Measurements from ENCODE around the gene HNRNPM.

The HNRNPM gene

DNA sequence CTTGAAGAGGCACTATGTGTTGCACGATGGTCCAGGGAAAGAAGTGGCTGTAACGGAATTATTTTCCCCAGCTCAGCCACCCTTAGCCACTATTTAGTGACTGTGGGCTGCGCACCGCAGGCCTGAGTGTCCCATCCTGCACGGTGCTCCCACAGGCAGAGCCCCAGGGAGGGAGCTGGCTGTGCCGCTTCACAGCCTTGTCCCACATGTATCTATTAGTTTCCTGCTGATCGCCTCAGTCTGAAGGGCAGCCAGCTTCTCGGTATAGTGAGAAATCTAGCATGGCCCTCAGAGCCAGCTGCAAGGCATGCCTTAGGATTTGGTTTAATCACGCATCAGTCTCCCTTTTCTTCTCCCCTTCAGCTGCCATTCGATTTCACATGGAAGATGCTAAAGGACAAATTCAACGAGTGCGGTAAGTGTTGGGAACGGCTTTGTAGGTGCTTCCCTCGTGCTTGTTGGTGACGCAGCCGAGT is 41.9 kb downstream of the HNRNPM start:
- no peak for DNase-seq

DNA sequence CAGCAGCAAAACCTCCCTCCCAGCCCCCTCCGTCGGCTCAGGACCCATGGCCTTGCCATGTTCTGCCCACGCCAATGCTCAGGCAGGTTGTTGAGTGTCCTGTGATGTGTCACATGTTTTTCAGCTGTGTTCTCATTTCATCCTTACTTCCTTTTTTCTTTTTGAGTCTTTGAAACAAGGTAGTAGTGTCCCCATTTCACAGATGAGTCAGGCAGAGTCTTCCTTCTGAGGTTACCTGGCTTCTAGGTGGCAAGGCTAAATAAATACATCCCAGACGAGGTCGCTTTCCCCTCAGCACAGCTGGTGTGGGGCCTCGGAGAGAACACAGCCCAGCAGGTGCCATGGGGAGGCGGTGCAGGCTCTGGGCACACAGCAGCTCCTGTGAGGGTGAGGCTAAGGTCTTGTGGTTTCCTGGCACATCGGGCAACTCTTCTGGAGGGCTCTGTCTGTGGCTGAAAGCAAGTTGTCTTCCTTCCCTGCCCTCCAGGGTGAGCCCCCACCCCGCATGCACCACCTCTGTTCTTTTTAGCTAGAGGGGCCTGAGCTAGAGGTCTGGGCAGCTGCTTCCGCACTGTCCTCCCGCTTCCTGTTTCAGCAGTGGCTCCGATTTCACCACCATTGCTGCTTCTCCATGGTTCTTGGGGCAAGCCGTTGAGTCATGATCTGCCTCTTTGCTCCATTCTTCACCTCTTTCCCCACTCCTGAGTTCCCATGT is 42.5 kb downstream of the HNRNPM start:
- no peak for DNase-seq

DNA sequence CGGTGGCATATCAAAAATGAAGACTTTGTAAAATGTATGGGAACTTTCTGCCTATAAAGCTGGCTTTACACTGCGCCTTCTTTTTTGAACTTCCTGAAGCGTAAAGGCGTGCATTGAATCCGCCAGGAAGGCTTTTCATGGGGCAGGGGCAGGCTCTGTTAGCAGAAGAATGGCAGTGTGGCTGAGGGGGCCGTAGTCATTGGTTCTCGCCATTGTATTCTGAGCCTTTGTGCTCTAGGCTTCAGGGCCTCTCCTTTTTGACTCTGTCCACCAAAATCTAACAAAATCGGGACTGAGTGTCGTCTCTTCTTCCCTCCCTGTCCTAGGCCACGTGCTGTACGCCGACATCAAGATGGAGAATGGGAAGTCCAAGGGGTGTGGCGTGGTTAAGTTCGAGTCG is 43.6 kb downstream of the HNRNPM start:
- no peak for DNase-seq

DNA sequence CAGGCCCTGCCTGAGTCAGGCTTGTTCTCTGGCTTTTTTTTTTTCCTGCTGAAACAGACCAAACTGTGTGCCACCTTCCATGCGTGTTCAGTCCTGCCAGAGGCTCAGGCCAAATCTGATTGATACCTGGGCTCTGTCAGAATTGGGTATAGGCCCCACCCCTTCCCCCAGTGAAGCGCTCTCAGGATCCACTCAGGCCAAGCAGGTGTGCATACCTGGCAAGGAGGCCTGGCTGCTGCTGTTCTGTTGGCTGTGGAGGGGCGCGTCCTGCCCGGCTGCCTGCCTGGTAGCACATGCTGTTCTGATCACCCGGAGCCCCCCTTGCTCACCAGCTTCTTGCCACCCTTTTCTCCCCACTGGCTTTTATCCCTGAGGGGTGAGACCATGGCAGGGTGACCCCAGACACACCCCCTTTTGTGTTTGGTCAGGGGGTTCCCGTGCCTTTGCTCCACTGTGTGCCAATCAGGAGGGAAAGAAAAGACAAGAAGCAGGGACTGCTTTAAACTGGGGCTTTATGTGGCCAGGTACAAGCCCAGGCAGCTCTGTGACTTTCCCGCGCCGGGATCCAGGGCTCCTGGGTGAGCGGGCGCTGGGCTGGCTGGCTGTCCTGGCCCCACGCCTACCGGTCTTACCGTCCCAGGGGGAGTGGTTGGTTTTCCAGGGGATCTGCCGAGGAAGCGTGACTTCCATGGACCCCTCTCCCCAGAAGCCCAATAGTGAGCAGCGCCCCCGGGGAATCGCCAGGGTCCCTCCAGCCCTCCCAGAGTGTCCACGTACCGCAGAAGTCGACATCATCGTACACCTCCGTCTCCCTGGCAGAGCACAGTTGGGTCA is 45.0 kb downstream of the HNRNPM start:
- DNase-seq: no peak

DNA sequence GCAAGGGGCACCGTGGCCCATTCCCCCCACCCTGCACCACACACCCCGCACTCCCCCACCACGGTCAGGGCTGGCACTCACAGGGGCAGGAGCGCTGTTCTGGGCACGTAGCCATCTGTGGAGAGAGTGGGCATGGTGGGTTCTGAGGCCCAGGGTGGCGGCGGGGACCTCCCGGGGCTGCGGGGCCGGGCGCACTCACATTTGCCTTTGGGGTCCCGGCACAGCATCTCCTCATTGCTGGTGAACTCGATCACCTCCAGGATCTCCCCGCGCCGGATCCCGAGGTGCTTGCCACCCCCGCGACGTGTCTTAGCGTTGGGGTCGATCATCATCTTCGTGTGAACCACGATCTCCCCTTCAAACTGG is 45.6 kb downstream of the HNRNPM start:
- no peak for DNase-seq

DNA sequence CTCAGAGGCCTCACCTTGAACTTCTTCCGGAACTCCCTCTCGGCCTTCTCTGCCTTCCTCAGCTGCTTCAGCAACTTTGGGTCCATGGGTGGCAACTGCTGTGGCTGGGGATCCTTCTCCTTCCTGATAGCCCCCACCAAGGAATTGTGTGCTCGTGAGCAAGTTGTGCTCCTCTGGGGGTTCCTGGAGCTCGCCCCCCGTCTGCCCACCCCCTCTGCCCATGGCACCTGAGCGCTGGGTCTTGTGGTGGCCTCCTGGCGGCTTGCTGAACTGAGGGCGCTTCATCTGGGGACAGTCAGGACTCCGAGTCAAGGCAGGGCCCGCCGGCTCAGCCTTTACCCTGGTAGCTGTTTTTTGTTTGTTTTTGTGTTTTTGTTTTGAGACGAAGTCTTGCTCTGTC is 46.1 kb downstream of the HNRNPM start:
- DNase-seq: no peak

DNA sequence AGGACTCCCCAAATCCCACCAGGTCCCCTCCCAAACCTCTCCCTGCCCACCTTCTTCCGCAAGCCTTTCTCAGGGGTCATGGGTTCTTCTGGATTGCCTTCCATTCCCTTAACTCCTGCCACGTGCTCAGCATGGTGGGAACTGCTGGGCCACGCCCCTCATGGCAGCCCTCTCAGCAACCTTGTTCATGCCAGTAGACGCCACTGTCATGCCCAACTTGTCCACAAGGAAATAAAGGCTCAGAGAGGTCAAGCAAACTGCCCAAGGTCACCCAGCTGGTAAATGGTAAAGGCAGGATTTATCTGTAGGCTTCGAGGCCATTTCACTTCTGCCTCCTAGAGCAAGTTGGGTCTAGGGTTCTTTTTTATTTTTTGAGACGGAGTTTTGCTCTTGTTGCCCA is 46.8 kb downstream of the HNRNPM start:
- no peak for DNase-seq

DNA sequence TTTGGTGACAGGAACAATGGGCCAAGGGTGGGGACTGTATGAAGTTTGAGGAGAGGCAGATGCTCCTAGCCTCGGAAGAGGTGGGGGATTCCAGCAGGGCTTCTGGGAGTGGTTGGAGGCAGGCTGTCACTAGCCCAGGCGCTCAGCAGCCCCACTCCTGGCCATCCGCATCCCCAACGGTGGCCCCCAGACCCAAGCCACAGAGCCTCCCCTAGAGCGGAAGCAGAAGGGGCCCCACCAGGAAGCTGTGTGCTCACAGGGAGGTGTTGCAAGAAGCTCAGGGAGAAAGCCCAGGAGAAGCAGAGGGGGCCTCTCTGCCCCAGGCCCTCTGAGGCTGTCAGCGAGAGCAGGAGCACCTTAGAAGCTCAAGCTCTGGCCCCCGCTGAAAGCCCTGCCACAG is 49.4 kb downstream of the HNRNPM start:
- DNase-seq: no peak

DNA sequence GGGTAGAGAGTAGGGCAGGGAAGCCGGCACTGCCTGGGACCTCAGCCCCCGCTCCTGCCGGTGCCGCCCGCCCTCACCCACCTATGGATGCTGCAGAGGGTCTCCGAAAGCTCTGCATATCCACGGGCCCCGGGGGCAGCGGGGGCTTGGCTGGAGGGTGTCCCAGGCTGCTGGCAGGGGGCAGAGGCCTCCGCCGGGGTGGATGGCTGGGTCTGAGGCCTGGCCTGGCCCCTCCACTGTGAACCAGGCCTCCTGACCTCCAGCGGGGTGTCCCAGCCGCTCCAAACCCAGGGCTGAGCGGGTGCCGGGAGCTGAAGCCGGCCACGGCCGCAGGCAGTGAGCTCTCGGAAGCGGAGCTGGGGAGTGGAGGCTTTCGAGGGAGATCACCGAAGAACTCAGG is 53.5 kb downstream of the HNRNPM start:
- no peak for DNase-seq

DNA sequence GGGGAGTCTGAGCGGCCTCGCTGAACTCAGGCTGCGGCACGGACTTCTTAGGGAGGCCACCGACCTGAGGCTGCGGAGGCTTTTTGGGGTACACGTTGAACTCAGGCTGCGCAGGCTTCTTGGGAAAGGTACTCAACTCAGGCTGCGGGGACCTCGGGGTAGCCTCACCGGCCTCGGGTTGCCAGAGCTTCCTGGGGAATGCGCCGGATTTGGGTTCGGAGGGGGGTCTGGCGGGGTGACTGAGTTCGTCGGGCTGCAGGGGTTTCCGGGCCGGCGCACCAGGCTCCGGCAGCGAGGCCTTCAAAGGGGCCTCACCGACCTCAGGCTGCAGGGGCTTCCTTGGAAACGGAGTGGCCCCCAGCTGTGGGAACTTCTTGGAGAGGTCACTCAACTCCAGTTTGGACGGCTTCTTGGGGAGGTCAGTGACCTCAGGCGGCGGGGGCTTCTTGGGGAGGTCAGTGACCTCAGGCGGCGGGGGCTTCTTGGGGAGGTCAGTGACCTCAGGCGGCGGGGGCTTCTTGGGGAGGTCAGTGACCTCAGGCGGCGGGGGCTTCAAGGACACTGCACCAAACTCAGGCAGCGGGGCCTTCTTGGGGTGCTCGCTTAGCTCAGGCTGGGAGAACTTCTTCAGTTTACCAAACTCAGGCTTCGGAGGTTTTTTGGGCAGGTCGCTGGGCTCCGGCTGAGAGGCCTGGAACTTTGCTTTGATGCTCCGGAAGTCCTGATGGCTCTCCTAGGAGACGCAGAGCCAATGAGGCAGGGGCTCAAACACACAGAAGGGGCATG is 54.5 kb downstream of the HNRNPM start:
- no peak for DNase-seq

DNA sequence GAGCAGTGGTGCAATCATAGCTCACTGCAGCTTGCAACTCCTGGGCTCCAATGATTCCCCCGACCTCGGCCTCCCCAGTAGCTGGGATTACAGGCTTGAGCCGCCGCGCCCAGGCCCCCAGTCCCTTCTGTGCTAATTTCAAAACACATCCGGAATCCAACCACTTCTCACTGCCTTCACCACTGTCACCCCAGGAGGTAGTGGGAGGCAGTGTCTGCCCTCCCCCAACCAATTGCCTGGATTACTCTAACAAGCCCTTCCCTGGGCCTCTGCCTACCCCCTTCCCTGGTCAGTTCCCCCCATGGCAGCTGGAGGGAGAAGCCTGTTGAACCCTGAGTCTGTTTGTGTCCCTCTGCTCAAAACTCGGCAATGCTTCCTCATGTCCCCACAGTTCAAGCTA is 55.4 kb downstream of the HNRNPM start:
- no peak for DNase-seq

DNA sequence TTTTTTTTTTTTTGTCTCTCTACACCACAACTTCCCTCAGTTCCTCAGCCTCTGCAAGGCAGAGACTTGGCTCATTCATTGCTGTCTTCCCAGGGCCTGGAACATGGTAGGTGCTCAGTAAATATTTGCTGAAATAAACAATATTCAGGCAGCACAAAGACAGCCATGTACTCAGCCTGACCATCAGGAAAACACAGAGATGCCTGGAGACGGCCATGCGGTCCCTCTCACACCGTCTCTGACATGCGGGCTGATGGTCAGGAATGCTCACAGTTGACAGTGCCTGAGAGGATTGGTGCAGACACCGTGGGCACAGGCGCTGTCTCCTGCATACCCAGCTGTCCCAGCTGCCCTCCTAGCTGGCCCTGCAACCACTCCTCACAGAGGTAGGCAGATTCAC is 56.7 kb downstream of the HNRNPM start:
- DNase-seq: no peak

DNA sequence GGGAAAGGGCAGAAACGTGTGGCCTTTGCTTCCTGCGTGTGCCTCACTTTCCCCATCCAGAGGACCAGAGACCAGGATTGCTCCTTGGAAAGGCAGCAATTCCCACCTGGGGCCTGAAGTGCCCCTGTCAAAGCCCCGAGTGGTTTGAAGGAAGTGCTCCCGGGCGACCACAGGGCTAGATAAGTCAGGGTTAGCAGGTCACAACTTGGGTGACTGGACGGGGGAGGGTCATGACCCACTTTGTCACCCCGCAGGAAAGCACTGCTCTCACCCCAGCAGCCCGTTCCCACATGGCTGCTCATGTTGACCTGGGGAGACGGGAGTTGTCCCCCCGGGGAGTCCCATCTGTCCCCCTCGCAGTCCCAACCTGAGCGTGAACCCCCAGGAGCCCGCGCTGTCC is 57.2 kb downstream of the HNRNPM start:
- DNase-seq: no peak

DNA sequence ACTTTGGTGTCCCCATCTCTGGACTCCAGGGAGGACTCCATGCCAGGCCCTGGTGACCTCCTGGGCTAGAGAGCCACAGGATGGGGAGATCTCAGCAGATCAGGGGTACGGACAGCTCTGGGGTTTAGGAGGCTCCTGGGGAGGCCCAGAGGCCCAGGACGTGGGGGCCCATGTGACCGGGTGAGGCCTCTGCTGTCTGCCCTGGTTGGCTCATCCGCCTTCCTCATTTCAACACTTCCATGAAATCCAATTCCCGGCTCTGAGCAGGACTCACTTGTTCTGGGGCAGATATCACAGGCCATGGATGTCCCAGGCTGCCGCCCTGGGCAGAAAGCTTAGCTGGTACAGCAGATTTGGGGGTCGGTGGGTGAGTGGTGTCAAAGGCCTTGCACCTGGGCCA is 58.7 kb downstream of the HNRNPM start:
- no peak for DNase-seq

DNA sequence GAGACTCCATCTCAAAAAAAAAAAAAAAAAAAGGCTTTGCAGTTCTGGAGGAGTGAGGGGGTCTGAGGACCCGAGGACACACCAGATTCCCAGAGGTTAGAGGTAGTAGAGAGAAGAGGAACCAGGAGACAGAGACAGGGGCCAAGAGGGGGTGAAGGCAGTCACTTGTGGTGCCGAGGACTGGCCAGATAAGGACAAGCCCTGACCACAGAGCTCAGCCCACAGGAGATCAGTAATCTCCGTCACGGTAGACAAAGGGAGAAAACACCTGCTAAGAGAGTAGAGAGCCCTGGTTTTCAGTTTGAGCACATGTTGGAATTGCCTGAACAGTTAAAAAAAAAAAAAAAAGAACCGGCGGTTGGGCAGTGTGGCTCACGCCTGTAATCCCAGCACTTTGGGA is 59.4 kb downstream of the HNRNPM start:
- no peak for DNase-seq

DNA sequence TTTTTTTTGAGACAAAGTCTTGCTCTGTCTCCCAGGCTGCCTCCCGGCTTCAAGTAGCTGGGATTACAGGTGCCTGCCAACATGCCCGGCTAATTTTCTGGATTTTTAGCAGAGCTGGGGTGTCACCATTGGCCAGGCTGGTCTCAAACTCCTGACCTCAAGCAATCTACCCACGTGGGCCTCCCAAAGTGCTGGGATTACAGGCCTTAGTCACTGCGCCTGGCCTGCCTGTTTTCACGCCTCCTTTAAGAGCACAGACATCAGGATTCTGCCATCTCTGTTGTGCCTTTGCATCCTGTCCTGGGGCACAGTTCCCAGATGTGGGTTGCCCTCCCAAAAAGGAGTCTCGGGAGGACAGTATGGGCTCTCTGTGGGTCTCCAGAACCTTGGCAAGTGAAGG is 60.1 kb downstream of the HNRNPM start:
- DNase-seq: no peak

DNA sequence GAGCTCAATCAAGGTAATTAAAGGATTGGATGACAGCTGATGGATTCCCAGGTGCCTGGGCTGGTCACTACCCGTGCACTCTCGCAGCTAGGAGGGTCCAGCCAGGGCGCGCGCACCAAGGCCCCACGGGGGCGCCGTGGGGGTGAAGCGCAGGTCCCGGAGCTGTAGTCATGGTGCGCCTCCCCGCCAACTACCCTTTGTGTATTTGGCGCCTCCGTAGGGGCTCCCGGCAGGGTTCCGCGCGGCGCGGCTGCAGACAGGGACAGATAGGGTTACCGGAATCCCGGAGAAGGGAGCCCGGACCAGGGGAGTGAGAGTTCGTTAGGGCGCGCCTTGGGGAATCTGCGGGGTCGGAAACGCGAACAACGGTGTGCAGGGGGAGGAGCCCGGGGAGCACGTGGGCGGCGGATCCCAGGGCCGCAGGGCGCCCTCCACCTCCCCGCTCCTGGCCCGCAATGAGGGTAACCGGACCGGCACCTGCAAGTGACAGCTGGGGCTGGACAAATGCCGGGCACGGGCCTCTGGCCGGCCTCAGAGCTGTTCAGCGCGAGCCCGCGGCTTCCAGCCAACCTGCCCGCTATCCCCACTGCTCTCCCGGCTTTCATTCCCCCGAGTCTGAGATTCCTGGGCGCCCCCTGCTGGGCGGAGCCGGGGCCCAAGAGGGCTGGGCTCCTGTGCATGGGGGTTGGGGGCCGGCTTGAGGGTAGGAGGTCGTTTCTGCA is 61.1 kb downstream of the HNRNPM start:
- DNase-seq: peak; percentile 57

DNA sequence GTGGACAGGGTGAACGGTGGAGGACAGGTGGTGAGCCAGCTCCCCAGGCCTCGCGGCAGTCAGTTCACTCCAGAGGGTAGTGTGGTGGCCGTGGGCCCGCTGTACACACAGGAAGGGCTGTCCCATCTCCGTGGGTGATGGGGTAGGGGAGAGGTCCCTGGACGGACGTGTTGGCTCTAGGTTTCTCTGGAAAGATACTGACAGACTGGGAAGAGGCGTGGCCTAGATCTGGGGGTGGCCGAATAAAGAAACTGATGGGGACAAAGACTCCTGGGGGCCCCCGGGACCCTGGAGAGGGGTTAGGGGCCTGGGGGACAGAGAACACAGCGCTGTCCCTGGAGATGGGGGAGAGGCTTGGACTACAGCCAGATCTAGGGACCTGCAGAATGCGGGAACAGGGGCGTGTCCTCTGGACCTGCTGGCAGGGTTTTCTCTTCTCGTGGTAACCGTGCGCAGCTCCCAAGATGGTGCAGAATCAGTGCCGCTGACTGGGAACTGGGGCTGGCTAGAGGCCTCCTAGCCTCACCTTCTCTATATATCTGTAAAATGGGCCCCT is 61.7 kb downstream of the HNRNPM start:
- DNase-seq: no peak

DNA sequence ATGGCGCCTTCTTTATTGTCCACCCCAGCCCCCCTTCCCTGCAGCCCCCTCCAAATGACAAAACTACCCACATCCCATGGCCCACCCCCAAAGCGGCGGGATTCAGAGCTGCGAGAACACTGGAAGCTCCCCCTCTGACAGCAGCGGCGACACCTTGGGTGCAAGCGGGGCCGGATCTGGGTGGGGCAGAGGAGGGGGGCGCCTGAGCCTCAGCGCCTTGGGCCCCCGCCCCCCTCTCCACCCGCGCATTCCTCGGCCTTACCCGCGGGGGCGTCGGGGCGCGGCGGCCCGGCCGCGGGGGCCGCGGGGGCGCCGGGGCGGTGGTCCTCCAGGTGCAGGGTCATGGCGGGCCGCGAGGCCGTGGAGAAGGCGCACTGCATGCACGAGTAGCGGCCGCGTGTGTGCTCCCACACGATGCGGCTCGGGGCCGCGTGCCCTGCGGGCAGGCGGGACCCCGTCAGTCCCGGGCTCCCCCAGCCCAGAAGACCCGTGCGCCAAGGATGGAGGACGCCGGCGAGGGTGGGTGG is 65.9 kb downstream of the HNRNPM start:
- DNase-seq: no peak

DNA sequence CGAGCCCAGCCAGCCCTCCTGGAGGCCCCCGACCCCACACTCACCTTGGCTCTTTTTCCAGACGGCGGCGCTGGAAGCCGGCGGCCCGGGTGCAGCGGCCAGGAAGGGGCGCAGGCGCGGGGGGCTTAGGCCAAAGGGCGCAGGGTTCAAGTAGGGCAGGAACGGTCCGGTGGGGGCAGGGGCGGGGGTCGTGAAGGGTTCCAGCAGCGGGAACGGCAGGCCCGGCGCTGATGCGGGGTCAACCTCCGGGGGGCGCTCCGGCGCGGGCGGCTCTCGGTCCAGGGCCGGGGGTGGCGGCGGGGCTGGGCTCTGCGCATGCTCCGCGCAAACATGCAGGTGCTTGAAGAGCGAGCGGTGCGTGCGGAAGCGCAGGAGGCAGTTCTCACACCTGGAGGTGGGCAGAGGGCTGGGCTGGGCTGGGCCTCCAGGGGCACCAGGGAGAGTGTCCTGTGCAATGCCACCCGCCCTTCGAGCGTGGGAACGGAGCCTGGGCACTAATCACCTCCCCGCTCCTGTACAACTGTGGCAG is 66.9 kb downstream of the HNRNPM start:
- DNase-seq: no peak

DNA sequence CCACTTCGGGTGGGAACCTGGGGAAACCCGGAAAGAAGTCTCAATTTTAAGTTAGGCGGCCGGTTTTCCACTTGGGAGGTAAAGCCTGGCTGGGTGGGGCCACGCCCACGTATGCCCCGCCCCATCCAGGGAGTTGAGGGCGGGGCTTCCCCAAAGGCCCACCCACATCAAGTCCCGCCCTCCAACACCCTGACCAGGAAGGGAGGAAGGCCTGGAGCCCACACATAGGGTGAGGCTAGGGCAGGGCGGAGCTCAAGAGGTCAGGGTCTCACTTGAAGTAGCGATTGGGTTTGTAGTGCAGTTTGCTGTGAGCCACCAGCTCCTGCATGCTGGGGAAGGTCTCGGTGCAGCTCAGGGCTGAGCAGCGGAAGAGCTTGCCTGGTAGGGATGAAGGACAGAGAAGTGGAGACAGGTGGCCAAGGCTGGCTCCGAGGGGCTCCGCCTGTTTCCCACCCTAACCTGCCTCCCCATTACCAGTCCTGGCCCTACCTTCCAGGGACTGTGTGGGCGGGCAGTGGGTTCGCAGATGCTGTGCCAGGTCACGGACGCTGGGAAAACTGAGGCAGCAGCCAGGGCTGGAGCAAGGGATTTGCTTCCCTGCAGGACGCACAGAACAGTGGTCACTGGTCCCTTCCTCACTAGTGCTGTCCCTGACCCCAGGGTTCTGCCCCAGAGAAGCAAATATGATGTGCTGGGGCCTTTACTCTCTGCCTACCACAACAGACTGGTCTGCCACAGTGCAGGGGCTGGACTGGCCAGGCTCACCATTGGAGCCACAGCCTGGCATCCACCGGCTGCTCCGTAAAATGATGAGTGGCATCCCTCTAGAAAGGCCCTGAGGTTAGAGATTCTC is 67.6 kb downstream of the HNRNPM start:
- no peak for DNase-seq

Measured in fibroblast of skin of abdomen (primary cell).